GM19099 (cell line): Measurements from ENCODE around the gene PIGV.

Experiments
- POLR2A ChIP-seq: IDR thresholded peaks from 3 replicates; pipeline ENCODE4 v1.6.1; 2011; ENCODE audit warnings: low read depth; ENCODE audit not compliant: insufficient read length; ENCODE audit errors: extremely low read depth

Gene PIGV

DNA sequence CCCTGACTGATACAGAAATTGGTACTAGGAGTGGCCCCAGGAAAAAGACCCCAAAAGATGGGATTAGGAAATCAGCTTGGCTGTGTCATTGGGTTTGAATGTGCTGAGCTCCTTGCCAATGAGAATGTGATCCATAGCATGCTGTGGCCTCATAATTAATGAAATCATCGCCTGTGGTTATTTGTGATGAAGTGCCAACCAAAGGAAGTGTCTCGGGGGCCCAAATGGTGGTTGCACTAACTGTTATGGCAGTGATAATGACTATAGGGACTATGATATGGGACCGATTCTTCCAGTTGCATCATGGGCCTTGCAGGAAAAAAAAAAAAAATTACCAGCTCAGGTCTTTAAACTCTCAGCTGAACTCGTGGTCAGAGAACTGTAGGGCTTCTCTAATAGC is 23.3 kb downstream of the PIGV start:
- TF ChIP-seq POLR2A, result no peak

DNA sequence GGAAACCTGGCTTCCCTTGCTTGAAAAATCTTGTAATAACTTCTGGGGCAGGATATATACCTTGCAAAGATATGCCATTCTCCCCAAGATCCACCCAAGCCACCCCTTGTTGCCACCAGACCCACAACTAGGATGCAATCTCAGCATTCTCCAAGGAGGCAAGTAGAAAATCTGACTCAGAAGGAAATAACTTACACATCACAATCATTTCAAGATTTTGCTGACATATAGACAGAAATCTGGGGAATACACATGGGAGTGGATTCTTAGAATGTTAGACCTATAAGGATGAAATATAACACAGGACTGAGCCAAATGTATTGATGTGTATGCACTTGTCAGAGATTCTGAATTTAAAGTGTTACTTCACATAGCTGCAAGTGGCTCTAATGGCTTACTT is 24.0 kb downstream of the PIGV start:
- TF ChIP-seq POLR2A, result no peak

DNA sequence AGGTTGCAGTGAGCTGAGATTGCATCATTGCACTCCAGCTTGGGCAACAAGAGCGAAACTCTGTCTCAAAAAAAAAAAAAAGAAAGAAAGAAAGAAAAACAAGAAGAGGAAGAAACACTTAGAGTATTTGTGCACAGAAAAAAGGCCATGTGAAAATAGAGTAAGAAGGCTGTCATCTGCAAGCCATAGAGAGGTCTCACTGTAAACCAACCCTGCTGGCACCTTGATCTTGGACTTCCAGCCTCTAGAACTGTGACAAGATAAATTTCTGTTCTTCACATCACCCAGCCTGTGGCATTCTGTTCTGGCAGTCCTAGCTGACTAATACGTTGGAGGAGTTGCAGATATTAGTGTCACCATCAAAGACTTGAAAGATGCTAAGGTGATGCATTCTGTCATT is 26.6 kb downstream of the PIGV start:
- TF ChIP-seq POLR2A, result no peak

DNA sequence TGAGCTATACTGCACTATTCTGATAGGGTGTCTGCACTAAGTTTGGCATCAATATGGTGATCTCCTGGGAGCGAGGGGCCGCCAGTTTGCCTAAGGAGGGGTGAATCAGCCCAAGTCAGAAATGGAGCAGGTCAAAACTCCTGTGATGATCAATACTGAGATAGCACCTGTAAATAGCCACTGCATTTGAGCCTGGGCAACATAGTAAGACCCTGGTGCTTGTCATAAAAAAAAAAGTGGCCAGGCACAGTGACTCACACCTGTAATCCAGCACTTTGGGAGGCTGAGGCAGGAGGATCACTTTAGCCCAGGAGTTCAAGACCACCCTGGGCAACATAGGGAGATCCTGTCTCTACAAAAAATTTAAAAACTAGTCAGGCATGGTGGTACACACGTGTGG is 27.1 kb downstream of the PIGV start:
- TF ChIP-seq POLR2A, result no peak

DNA sequence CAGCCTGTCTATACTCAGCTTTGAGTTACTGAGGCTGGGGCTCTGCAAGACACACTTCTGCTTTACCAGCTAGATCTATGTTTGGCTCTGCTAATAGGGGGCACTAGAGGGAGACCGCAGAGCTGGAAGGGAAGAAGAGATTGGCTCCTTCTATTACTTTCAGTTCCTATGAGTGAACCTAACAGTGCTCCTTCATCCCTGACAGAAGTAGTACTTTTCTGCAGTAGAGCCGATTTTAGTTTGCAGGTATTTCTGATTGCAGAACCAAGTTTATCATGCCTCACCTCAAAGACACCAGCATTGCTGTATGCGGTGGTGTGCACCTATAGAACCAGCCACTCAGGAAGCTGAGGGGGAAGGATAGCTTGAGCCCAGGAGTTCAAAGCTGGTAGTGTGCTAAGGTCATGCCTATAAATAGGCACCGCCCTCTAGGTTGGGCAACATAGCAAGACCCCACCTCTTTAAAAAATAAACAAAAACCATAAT is 33.1 kb downstream of the PIGV start:
- TF ChIP-seq POLR2A, result no peak

DNA sequence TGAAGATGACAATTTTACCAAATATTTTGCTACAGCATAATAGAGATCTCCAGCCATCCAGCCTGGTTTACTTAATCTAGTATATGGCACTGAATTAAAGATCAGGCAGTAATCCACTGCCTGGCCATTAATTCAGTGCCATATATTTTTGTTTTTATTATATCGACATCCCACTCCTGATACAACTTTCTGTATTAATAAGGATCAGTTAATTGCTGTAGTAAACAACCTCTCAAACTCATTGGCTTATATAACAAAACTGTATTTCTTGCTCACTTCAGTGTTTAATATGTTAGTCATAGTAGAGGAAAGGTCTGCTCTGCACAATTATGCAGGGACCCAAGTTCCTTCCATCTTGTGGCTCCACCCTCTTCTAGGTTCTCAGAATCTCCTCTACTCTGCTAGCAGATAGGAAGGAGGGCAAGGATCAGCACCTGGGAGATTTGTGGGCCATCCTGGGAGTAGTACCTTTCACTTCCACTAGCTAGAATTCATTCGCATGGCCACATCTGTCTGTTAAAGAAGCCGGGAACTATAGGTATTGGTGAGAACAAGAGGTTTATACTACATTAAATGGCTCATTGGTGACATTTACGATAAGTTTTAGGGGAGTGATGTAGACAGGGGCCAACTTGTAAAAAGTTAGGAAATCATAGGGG is 35.1 kb downstream of the PIGV start:
- no peak for TF ChIP-seq POLR2A

DNA sequence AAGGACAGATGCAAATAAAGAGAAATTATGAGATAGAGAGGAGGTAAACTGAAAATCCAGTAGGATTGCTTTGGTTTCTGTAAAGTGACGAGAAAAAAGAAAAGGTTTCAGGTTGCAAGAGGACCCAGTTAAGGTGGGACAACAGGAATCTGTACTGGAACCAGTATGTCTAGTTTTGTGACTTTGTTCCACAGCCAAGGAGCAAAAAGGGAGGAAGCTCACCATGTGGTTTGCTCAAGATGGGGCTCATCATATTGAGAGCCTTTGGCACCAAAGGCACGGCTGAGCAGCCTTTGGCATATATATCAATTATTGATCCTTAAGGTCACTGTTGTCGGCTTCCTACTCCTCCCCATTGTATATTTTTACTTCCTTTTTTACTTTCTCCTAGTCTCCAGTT is 37.0 kb downstream of the PIGV start:
- TF ChIP-seq POLR2A, result no peak

DNA sequence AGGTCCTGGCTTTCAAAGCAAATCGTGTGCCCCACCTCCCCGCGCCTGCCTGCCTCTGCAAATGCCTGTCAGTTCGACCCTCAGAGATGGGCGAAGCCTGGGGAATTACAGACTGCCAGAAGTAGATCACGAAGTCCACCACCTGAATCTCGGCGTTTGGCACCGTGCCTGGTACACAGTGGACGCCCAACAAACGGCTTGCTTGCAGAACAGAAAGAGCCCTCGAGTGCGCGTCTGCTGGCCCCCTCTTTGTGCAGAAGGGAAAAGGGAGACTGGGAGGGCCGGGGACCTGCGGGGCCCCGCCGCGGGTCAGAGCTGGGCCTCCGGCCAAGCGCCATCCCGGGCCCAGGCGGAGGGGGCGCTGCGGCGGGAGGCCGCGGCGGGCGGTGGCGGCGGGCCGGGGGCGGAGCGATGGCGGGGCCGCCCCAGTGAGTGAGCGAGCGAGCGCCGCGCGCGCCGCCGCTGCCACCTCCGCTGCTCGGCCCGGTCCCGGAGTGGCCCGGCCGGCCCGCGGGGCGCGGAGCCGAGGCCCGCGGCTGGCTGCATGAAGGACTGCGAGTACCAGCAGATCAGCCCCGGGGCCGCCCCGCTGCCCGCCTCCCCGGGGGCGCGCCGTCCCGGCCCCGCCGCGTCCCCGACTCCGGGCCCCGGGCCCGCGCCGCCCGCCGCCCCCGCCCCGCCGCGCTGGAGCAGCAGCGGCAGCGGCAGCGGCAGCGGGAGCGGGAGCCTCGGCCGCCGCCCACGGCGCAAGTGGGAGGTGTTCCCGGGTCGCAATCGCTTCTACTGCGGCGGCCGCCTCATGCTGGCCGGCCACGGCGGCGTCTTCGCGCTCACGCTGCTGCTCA is 38.7 kb downstream of the PIGV start, which contains the start of gene ZDHHC18:
ZDHHC18 (plus strand) TSS at position 428 of the 845 bp plus-strand sequence; CDS start at position 545, 117 bp downstream.
- peak; percentile 85 for TF ChIP-seq POLR2A

DNA sequence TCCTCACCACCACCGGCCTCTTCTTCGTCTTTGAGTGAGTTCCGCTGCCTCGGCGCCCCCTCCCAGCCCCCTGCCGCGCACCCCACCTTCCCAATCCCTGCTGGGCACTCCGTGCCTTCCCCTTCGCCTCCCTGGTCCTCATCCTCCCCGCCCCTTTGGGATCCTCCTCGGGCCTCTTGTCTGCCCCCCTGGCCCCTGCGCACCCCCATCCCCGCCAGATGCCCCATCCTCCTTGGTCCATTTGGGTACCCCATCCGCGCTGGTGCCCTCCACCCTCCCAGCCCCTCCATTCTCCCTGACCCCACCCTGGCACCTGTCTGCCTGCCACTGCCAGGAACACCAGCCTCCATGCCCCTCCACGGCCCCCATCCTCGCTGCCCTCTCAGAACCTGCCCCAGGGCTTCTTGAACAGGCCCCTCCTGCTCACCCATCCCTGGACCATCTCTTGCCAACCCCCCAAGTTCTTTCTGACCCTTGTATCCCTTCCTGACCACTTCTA is 39.4 kb downstream of the PIGV start:
- TF ChIP-seq POLR2A, result no peak

DNA sequence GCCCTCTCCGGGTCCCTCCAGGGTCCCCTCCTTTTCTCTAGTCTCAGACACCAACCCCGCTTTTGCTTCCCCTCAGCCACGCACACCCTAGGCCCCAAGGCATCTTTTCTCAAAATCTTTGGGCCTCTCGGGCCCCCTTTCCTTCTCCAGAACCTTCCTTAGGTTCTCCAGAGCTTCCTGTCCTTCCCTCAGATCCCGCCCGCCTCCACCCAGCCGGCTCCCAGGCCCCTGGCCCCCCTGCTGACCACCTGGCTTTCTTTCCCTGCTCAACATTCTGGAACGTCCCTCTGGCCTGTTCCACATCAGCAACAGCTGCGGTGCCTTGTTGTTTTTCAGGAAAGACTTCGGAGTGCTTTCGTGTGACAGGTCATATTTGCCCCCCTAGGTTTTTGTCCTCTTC is 39.9 kb downstream of the PIGV start:
- TF ChIP-seq POLR2A, result no peak

DNA sequence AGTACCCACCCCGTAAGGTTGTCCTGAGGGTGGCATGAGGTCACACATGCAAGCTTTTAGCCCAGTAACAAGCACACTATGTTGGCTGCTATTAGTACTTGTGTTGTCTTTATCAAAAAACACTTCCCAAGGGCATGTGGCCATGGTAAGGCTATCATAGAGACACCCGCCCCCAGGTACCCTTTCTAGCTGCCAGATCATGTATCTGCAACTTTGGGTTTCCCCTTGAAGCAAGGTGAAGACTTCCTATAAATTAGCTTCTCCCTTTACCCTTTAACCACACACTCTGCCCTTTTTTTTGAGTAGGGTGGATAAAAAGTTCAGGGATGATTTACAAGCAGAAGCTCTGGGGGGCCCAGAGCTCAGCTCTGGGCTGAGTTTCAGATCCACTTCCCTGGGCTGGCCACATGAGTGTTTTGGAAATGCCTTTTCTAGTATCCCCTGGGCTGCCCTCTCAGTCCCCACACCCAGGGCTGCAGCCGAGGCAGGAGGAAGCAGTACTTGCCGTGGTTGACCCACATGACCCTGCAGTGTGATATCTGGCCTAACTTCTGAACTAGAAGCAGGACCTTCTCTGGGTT is 40.8 kb downstream of the PIGV start:
- no peak for TF ChIP-seq POLR2A

DNA sequence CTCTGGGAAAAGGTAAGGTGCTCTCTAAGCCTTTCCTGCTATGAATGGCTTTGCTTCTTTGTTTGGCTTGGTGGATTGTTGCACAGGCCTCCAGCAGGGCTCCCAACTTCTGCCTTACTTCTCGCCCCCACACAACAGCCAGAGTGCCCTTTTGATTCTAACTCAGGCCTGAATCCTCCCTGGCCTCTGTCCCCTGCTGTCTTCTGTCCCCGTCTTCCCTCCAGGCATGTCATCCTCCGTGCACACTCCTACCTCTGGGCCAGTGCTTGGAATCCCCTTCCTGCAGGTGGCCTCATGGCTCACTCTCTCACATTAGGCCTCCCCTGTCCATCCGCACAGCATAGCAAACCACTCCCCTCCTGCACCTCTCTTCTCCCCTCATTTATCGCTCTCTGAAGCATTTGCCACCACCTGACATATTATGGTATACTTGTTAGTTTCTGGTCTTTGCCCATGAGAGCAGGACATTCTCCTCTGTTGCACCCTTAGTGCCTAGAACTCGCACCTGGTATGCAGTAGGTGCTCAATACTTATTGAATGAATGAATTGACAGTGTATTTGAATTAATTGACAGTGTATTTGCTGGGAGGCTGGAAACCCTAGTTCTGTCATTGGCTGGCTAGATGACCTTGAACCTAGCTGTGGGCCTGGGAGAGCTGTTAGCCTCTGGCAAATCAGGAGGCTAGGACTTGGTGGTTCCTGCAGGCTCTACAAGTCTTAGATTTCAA is 41.6 kb downstream of the PIGV start:
- no peak for TF ChIP-seq POLR2A

DNA sequence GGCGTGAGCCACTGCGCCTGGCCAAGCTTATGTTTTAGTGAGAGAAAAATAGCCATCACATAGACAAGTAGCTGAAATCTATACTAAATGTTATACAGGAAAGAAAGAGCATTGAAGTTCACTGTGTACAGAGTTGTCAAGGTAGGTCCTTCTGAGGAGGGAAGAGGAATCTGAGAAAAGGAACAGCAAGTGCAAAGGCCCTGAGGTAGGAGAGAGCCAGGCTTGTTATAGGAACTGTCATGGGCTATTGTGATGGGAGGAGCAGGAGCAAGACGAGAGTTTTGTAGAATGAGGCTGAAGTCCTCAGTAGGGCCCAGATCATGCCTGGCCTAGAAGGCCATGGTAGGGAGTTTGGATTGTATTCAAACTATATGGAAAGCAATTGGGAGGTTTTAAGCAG is 43.3 kb downstream of the PIGV start:
- no peak for TF ChIP-seq POLR2A

DNA sequence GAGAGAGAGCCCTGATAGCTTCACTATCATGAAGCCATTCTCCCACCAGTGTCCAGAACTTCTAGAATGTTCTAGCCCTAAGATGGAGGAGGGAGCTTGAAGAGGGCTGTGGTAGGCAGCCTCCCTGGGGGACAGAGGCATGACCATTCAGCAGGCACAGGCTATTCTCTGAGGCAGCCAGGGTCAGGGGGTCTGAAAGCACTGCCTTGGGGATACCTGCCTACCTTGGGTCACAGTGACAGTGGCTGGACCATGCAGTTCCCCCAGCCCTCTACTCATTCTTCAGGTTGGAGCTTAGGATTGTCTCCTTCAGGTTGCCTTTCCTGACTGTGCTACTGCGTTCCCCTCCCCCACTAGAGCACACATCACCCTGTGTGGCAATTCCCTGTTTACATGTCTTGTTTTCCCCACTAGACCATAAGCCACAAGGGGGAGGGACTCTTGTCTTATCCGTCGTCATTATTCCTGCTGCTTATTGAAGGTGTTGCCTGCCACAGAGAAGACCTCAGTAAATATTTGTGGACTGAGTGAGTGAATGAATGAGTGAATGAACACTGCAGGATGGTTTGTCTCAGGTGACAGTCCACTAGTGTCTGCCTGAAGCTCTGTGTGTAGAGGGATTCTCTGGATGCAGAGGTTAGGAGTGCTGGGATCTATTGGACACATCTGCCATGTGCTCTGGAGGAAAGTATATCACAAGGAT is 43.9 kb downstream of the PIGV start:
- no peak for TF ChIP-seq POLR2A

DNA sequence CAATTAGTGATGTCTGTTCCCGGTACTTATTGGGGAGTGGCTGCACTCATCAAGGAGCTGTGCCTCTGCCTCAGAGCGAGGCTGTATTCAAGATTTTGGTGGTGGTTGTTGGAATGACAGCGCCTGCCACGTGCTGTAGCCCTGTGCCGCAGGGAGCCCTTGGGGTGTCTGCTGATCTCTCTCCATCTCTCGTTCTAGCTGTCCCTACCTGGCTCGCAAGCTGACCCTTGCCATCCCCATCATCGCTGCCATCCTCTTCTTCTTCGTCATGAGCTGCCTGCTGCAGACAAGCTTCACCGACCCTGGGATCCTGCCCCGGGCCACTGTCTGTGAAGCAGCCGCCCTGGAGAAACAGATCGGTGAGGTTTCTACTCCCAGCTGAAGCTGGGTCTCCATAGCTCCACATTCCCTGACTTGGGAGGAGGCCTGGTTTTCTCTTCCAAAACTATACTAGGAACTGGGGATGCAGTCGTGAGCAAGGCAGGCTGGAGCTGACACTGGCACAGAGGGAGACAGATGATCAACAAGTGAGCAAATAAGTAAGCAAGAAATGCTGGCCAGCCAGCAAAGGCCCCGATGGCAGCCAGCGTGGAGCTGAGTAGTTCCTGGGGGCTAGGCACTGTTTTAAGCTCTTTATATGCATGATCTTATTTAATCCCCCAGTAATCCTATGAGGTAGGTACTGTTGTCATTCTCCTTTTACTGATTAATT is 44.7 kb downstream of the PIGV start:
- TF ChIP-seq POLR2A, result no peak
